Midbrain (tissue), 1 donor: ENCODE data around the gene DNAJC17.
A peak's percentile ranks its signal among the peaks of the same experiment; 100 is the strongest.

Experiments
- DNase-seq: peaks from one replicate; lab custom pipeline; 2025; lab: John Stamatoyannopoulos, UW

Gene DNAJC17

DNA sequence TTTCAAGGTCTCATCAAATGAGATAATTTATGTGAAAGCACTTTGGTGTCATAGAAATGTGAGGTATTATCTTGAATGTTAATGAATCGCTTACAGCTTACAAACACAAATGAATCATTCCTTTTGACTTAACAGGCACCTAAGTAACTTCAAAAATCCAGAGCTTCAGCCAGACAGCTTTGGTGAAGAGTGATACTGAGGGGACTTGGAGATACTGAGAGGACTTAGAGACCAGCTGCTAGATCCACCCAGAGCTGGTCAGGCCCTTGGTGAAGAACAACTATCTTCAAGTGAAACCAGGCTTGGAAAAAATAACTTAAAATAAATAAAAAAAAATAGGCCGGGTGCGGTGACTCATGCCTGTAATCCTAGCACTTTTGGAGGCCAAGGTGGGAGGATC, 16.6 kb downstream of the DNAJC17 start:
- no peak for DNase-seq

DNA sequence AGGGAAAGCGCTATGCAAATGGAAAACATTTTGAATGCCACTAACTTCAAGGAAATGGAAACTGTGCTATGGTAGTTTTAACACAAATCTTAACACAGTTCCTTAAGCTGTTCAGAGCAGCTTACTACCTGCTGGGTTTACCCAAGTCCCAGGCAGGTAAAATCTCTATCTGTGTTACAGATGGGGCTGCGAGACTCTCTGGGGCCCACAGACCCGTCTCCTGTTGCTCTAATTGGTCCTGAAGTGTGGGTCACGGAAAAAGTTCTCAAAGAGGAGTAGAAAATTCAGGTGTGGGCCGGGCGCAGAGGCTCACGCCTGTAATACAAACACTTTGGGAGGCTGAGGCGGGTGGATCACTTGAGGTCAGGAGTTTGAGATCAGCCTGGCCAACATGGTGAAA, 17.3 kb downstream of the DNAJC17 start:
- DNase-seq: no peak

DNA sequence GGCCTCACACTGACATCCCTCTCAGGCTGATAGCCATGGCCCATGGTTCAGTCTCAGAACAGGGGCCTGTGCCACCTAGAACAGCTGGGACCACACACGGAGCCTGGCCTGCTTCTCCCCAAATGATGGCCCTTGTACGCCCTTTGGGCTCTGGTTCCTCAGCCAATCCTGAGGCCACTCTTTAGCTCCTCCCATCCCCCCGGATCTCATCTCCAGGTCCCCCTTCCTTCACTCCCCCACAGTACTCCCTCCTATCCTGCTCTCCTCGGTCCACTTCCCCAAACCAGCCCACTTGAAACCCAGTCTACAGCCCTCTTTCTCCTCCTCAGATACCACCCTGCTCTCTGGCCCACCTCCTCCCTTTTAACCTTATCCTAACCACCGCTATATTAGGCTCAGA, 18.2 kb downstream of the DNAJC17 start:
- no peak for DNase-seq

DNA sequence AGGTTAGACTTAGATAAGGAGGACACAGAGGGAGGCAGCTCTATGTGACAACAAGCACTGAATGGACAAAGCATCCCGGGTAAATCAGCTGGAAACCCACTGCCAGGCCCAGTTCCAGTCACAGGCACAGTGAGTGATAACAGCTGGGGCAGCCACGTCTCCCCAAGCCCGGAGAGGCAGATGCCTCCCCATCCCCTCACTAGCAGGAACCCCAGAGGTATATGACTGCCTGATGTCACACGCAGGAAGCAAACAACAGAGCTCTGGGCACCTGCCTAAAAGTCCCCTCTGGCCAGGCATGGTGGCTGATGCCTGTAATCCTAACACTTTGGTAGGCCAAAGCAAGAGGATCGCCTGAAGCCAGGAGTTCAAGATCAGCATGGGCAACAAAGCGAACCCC, 19.3 kb downstream of the DNAJC17 start:
- DNase-seq: no peak

DNA sequence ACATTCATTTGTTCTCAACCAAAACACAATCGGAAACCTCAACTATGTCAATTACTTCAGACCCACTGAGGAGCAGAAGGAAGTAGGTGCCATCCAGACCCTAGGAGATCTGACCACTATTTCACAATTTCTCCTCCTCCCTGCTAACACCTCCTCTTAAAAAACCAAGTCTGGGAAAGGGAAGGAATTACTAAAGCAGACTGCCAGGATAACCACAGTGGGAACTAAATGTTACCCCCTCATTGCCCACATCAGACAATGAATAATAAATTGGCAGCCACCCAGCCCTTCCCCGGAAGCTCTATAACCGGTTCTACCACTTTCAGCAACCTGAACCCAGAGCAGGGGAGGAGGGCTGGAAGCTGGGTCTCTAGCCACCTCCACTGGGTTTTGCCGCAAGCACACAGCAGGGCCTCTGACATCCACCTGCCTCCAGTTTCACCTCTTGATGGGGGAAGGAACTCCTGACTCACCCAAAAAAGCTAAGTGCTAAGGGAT, 19.9 kb downstream of the DNAJC17 start:
- no peak for DNase-seq

DNA sequence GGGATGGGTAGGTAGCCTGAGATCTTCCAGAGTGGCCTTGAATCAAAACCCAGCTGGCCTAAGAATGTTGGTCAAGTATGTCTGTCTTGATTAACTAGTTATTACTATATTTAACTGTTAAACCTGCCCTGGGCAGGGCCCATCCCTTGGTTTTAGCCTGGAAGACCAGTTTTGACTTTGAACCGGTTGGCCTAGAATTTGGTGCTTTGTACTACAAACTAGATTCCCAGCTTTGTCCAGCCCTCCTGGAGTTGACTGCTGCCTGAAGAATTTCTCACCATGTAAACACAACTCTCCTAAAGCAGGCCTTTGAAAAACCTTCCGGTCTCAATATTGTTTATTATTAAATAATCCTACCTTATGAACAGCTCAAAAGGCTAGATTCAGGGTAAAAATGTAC, 21.5 kb downstream of the DNAJC17 start:
- no peak for DNase-seq

DNA sequence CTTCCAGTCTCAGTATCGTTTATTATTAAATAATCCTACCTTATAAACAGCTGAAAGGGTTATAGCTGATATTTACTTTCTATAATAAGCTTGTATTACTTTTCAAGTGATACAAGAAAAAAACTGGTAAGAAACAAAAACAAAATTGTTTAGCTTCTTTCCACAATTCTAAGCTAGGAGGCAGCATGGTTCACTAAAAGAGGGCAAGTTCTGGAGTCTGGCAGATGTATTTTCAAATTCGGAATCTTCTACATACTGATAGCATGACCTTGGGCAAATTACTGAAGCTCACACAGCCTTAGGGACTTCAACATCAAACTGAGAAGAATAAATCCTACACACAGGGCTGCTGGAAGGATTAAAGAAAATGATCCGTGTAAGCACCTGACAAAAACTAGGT, 22.1 kb downstream of the DNAJC17 start:
- DNase-seq: no peak

DNA sequence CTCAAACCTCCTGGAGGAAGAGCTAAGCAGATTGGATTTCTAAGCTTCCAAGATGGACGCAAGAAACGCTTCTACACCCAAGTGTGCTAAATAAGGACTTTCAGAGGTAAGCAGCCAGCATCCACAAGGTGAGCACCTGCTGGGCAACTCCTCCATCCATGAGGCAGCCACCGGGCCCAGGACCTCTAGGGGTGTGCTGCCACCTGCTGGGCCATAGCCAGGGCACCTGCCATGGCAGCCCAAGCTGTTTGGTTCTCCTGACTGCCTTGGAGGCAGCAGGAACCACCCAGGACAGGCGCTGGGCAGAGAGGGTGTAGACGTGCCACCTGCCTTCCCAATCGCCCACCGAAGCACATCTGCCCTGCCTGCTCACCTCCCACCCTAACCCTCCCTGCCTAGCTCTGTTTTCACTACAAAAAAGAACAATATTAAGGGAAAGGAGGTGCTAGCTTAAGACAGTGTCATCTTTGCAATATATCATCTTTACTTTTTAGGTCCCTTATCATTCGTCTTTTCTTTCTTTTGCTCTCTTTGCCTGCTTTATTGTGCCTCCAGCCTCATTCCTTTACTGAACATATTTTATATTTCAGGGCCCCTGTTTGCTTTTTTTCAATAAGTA, 24.6 kb downstream of the DNAJC17 start:
- DNase-seq: no peak

DNA sequence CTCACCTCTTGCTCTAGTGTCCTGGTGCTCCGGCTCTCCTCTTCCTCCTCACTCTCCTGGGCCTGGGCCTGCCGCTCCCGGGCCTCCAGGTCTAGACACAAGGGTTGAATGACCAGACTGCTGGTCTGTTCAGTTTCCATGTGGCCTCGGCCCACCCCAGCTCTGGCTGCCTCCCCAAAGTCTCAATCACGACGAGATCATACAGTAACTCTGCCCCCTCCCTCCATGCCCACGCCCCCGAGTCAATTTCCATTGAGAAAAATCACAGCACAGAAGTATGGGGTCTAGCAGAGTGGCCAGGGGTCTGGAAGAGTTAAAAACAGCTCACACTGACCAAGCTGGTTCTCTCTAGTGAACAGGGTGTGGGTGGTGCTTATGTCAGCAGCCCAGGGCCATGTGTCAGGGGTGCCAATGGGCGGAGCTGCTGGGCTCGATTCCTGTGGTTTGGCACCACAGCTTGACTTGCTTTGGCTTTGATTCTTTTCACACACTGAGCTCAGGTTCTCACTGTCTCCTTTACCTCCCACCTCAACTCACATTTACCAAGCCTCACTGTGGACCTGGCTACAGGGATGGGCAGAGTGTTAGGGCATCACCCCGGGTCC, 30.6 kb downstream of the DNAJC17 start:
- DNase-seq: no peak

DNA sequence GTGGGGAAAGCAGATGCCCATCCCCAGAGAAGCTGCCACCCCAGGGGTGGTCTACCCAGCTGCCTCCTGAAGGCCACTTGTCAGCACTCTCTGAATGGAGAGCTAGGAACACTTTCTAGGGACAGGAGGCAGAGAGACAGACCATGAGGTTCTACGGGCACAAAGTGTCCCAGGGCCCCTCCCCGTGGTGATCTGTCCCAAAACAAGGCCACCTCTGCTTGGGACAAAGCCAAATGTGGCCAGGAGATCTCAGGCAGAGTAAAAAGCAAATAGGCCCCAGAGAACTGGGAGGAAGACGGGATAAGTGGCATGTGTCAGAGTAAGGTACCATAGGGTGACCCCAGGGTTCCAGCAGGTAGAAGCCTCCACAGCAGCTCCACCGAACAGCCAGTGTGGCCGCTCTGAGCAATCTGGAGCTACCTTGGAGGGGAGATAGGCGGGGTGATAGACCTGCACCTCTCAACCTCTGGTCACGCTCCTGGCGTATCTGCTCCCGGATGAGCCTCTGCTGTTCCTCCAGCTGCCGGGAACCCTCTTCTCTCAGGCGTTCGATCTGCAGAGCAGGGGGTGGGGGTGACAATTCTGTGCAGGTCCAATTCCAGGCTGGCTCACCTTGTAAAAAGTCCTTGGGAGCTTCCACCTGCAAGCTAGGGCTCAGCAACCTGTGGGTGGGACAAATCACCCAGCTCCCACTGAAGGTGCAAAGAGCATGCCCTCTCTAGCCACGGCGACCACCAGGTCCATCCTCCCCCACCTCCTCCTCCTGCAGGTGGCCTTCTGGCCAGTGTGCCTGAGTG, 31.3 kb downstream of the DNAJC17 start:
- DNase-seq: no peak

DNA sequence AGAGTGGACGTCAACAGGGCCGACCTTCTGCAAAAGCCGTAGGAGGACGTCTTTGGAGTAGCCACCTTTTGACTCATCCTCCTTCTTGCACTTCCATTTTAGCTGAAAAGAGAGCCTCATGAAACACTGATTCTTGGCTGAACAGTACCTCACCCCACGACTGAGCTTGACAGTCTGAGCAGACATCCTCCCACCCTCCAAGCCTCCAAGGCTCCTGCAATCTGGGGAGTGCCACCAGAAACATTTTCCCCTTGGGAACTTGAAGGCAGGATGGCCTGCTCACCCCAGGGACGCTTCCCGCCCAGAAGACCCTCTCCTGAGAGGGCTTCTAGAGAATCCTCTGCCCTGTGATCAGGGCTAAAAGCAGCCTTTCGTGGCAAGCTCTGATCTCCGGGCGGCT, 32.3 kb downstream of the DNAJC17 start:
- no peak for DNase-seq

DNA sequence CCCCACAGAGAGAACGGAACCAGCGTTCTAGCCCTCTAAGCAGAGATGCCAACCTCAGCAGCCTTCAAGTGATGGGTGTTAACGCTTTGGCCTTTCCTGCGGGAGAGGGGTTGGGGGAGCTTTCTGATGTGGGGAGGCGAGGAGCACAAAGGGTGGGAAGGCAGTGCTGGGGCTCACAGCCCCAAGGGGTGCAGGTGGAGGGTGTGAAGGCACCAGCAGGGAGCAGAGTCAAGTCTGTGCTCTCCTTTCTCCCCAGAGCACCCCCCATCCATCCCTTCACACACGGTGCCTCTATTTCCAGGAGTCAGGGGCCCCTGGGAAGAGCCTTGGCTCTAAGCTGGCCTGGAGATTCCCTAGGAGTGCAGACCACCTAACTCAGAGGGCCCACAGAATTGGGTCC, 33.4 kb downstream of the DNAJC17 start:
- DNase-seq: no peak

DNA sequence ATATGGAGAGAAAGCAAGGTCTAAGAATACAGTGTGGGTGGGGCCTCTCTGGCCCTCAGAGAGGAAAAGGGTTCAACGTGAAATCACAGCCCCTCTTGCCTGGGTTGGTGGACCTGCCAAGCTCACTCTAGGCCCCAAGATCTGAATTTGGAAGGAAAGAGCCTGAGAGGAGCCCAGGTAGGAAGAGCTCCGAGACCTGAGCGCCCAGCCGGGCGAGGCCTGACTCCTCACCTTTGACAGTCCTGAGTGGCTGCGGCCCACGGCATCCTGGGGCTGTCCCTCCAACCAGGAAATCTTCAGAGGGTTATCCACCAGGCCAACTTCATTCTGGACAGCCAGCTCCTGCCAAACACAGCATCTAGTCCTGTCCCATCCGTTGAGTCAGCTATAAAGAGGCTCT, 33.8 kb downstream of the DNAJC17 start:
- no peak for DNase-seq

DNA sequence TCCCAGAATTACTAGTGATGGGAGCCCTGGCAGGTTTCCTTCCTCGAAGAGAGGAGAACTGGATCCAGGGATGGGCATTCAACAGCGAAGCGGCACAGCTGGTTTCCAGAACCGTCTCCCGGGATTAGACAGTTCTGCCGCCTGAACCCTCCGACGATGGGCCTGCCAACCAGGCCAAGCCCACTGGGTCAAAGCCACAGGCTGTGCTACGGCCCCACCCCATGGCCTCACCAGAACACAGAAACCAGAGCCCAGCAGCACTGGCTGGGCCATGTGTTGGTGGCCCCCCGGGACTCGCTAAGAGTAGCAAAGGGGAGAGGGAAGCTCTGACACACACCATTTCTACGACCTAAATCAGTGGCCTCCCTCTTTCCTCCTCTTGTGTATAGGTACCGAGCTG, 35.3 kb downstream of the DNAJC17 start:
- no peak for DNase-seq

DNA sequence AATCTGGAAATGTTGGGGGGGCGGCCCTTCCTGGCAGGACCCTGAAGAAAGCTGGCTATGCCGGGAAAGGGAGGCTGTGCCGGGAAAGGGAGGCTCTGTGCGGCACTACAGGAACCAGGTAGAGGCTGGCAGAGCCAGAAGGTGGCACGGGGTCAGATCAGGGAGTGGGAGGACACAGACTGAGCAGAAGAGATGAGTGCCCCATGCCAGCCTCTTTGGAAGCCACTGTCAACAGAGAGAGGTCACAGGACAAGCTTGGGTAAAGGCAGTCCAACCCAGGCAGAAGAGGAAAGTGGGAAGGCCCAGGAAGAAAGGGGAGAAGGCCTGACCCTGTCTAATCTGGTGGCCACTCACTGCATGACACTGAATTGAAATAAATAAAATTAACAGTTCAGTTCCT, 36.0 kb downstream of the DNAJC17 start:
- DNase-seq: no peak

DNA sequence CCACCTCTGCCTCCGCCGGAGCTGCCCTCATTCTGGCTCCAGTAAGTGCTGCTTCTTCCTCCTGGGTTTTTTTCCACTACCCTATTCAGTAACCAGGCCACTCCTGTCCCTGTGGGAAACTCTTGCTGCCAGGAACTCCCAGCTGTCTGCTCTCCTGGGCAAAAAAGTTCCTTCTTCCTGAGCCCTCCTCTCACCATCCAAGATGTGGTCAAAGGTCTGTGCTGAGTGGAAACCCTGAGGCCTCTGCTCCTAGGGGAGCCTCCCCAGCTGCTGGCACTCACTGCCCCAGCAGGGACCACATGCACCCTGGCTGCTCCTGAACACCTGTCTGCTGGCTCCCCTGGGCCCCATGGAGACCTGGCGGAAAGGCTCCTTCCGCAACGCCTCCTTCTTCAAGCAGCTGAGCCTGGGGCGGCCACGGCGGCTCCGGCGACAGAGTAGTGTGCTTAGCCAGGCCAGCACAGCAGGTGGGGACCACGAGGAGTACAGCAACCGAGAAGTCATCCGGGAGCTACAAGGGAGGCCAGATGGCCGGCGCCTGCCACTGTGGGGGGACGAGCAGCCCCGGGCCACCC, 37.0 kb downstream of the DNAJC17 start:
- no peak for DNase-seq

DNA sequence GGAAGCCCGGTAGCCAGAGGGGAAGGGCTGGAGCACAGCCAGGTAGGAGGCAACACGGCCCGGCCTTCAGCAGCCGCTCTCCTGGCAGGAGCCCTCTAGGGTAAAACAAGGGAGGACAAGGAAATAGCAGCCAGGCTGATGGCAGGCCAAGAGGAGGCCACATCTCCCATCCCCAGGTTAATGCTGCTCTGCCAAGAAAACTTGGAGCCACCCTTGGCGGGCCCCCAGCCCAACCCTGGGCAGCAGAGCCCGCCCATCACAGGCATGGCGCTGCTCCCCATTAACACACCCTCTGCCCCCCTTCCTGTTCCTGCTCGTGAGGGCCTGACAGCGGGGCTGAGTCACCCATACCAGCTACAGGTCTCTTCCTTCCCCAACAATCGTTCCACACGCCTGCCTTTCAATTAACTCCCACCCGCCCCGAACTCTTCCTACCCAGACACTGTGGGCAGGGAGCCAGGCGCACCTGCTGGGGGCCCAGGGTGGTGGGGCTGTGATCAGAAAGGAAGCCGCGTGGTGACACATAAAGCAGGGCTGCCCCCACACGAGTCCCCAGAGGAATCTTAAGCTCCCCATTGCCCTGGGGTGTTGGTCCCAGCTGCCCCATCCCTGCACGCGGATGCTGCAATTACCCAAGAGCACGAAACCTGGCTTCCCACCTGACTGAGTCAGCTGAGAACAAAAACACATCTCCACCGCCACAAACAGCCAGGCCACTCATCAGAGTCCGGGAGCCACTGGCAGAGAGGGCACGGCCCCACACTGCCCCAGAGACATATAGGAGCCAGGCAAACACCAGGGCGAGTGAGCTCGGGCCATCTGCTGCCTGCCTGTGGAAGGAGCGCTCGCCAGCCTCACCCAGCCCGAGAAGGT, 37.8 kb downstream of the DNAJC17 start, which contains the start of gene C15orf62:
TSS of gene C15orf62 (plus strand) at position 707 of the 873 bp plus-strand sequence. CDS start 516 bp downstream, outside the sequence.
- DNase-seq: peak; percentile 27

DNA sequence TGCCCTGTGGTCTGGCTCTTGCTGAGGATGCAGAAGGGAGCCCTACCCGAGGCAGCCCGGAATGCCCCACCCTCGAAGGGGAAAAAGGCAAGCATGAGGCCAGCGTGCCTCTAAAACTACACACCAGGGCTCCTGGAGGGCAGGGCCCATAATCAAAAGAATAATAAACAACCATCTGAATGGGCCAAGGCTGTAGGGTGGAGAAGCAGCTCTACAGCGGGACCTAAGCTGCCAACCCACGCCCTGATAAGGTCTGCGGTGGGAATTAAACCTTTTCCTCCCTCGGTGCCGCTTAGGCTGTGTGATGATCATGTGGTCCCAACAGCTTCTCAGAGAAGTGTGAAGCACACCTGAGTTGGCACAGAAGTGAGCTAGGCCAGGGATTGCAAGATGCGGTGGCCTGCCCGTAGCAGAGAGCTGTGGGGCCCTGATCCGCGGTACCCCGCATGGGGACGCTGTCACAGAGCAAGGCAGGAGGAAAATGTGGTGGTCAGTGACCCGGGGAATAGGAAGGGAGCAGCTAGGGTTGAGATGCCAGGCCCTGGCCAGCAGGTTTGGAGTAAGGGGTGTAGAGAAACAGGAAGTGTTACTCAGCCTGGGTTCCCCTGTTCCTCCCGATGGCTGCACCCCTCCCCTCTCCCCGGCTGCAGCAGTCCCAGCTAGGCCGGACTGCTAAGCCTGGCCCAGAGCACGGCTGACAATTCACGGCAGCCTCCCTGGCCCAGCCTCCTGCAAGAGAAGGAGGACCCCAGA, 38.6 kb downstream of the DNAJC17 start:
- no peak for DNase-seq

DNA sequence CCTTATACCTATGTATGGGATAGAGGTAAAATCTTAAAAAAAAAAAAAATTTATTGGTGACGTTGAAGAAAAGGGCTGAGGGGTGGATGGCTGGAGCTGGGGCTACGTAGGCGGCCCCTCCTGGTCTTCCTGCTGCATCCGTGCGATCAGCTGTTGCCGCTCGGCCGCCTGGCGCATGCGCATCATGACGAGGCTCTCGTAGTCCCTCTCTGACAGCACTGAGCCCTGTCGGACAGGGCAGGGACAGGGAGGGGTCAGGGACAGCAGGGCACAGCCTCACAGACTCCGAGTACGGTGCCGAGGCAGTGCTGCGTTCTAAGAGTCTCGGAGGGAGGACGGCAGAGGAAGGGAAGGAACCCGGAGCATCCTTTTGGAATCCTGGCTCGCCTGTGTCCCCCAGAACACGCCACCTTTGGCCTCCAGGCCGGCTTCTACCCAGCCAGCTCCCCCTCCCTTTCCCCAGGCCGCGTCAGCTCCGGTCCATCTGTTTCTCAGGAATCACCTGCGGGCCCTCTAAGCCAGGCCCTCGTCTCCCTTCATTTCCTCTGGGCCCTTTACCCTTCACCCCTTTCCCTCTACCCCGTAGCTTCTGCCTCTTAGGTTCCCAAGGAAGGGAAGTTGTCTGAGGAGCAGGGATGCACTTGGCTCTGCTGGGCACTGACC, 39.3 kb downstream of the DNAJC17 start:
- no peak for DNase-seq
